ENCODE results near the gene FNBP1L. TPM values are rescaled to one million over a fixed set of nuclear protein-coding genes. Genes with fewer than 3 reads are reported as not detected.

The FNBP1L gene
- total and polyA plus RNA-seq, 2 of the 8 experiments (the other 6 are each of a cell fraction or from before 2014, with no cell fraction given), result 48.9 to 95.9 TPM

GRCh38 chr1:93500275-93500674 is 52.4 kb downstream of the FNBP1L start (continued):
- TF ChIP-seq CHD7 (IDR thresholded peaks at IDR 0.05; ENCODE audit: insufficient replicate concordance, low read length) (no peak), TAF7 (optimal IDR thresholded peaks at IDR 0.05; ENCODE audit: borderline replicate concordance, low read depth, low read length) (no peak), CREB1 (IDR thresholded peaks at IDR 0.05) (no peak), RBBP5 (IDR thresholded peaks at IDR 0.05; ENCODE audit: borderline replicate concordance, low read depth, low read length) (no peak), TEAD4 (IDR thresholded peaks at IDR 0.05; ENCODE audit: low read depth, low read length) (no peak), SP2 (IDR thresholded peaks at IDR 0.05; ENCODE audit: low read length) (no peak), TBP (IDR thresholded peaks at IDR 0.05; ENCODE audit: low read depth, low read length) (no peak), ATF3 (IDR thresholded peaks at IDR 0.05; ENCODE audit: insufficient read depth, low read depth, low read length) (no peak)

All from H1 (cell line).